K562 (cell line): ENCODE data around the gene ZBTB43.

ENCODE experiments used
- ATF7 ChIP-seq: fragments of 450-650 bp; IDR thresholded peaks from 2 replicates; pipeline ENCODE4 v1.7.1; 2014; ENCODE audit warnings: mild to moderate bottlenecking, moderate library complexity
- CBFA2T3 ChIP-seq: fragments of 450-650 bp; IDR thresholded peaks from 2 replicates; pipeline ENCODE4 v1.6.1; 2017
- KAT8 ChIP-seq: fragments of 450-650 bp; IDR thresholded peaks from 2 replicates; pipeline ENCODE4 v1.6.1; 2016; ENCODE audit warnings: low read depth, mild to moderate bottlenecking
- TAF1 ChIP-seq: IDR thresholded peaks from 2 replicates; pipeline ENCODE4 v1.6.1; 2011; ENCODE audit warnings: mild to moderate bottlenecking, low read length, moderate library complexity; ENCODE audit not compliant: insufficient read depth, control insufficient read depth, severe bottlenecking; ENCODE audit errors: extremely low read depth

GRCh38 chr9:126836216-126836615 is 31.4 kb downstream of the ZBTB43 start:
- TF ChIP-seq TAF1 (no peak), CBFA2T3 (no peak), ATF7 (no peak), KAT8 (no peak)
